CD4-positive, alpha-beta T cell treated with Interleukin-6 at 100 ng/mL for 8 hours (primary cell): ENCODE measurements around the gene MCCC1.
"Not testable (repeated sequence)": the region's sequence is repeated elsewhere in the genome, so short reads cannot be mapped to it uniquely, and the experiment has no call there.

ENCODE experiments used
- DNase-seq: peaks from one replicate; pipeline ENCODE4 v3.0.0-alpha.2; 2020; ENCODE audit warnings: mixed read lengths, low spot score

The MCCC1 gene

GRCh38 chr3:183103950-183104349 is 4.7 kb upstream of the MCCC1 start:
- not testable (repeated sequence) for DNase-seq

GRCh38 chr3:183101040-183101439 is 1.7 kb upstream of the MCCC1 start:
- not testable (repeated sequence) for DNase-seq

GRCh38 chr3:183100376-183100775 is 1.1 kb upstream of the MCCC1 start:
- no peak for DNase-seq

- no peak for DNase-seq
Measured at GRCh38 chr3:183099838-183100204, 525 bp upstream of the MCCC1 start.

- no peak for DNase-seq
Measured at GRCh38 chr3:183098536-183099025, 715 bp downstream of the MCCC1 start.

- DNase-seq = no peak
Measured at GRCh38 chr3:183094711-183095110, 4.6 kb downstream of the MCCC1 start.

GRCh38 chr3:183092256-183092655 is 7.0 kb downstream of the MCCC1 start:
- no peak for DNase-seq

- no peak for DNase-seq
Measured at GRCh38 chr3:183087184-183087583, 12.1 kb downstream of the MCCC1 start.

- peak; percentile 3 for DNase-seq
Measured at GRCh38 chr3:183085634-183086390, 13.5 kb downstream of the MCCC1 start.

- no peak for DNase-seq
Measured at GRCh38 chr3:183082355-183082915, 16.9 kb downstream of the MCCC1 start.

- no peak for DNase-seq
Measured at GRCh38 chr3:183081459-183082183, 17.7 kb downstream of the MCCC1 start.

GRCh38 chr3:183080628-183081027 is 18.7 kb downstream of the MCCC1 start:
- DNase-seq = no peak

- no peak for DNase-seq
Measured at GRCh38 chr3:183074881-183075280, 24.4 kb downstream of the MCCC1 start.

- no peak for DNase-seq
Measured at GRCh38 chr3:183074261-183074660, 25.0 kb downstream of the MCCC1 start.

- DNase-seq = no peak
Measured at GRCh38 chr3:183073839-183074238, 25.5 kb downstream of the MCCC1 start.

- DNase-seq = no peak
Measured at GRCh38 chr3:183070892-183071291, 28.4 kb downstream of the MCCC1 start.

- DNase-seq = no peak
Measured at GRCh38 chr3:183069086-183069485, 30.2 kb downstream of the MCCC1 start.

GRCh38 chr3:183066891-183067290 is 32.4 kb downstream of the MCCC1 start:
- not testable (repeated sequence) for DNase-seq

GRCh38 chr3:183064475-183064874 is 34.8 kb downstream of the MCCC1 start:
- no peak for DNase-seq

- DNase-seq = no peak
Measured at GRCh38 chr3:183061391-183062172, 37.7 kb downstream of the MCCC1 start.

GRCh38 chr3:183058351-183058750 is 40.9 kb downstream of the MCCC1 start:
- no peak for DNase-seq

- DNase-seq = no peak
Measured at GRCh38 chr3:183050706-183051105, 48.6 kb downstream of the MCCC1 start.
